NCI-H2081 (cell line): ENCODE data around the gene CACNA1G.

Experiments
- DNase-seq, 2 experiments: peaks; one replicate each; lab custom pipeline; 2025; lab: John Stamatoyannopoulos, UW

Gene CACNA1G

DNA sequence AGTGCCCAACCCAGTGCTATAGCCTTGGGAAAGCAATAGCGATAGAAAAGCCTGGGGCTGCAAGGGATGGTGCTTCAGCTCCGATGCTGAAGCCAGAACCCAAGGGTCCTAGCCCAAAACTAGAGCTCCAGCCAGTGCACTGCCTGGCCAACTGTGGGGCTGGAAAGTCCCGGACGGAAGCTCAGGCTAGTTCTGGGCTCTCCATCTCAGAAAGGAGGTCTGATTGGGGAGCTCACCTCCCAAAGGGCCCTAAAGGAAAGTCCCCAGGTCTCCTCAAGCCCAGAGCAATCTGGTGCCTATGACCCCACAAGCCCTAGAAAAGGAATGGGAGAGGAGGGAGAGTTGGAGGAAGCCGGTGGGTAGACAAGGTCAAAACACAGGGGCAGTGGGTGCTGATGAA is 72.1 kb downstream of the CACNA1G start:
- DNase-seq: no peak

DNA sequence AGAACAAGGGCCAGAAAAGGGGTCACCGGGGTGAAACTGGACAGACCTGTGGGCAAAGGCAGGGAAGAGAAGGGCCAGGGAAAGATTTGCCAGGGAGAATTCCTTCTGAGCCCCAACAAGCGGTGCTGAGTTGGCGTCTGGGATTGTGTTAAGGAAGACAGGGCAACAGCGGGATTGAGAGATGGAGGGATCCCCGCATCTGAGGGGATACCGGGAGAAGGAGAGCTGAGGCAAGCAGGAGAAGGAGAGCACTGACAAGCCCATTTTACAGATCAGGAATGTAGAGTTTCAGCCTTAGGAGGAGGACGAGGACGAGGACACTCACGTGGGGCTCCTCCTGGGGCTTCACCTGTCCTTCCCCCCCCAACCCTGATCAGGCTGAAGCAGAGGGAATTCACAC is 73.2 kb downstream of the CACNA1G start:
- DNase-seq: no peak

DNA sequence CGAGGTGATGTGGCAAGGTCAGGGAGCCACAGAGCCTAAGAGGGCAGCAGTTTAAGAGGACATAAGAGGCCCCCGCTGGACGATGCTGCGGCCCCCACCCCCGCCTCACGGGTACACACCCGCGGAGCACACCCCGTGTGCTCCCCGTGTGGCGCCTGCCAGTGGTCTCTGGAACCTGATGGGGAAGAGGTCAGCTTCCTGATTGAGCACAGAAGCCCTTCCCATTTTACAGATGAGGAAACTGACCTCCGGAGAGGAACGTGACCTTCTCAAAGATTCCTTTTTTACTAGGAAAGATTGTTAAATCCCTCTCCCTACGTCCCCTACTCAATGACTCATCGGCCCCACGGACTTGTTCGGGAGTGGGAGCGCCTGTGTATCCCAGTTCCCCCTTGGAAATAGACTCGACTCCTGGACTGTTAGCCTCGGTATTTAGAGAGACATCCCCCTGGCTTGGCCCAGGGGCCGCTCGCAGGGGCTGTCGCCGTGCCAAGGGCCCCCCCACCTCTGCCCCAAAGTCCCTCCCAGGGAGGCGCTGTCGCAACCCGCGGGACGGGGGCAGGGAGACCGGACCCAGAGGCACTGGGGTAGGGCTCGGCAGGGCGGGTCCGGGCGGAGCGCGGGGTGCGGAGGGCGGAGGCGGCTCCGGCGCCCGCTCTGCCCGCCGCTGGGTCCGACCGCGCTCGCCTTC is 73.9 kb downstream of the CACNA1G start, which contains the start of gene ABCC3:
Gene ABCC3 (plus strand): TSS at position 658 of the 691 bp plus-strand sequence. CDS start 56 bp downstream, outside the sequence.
- DNase-seq: no peak

DNA sequence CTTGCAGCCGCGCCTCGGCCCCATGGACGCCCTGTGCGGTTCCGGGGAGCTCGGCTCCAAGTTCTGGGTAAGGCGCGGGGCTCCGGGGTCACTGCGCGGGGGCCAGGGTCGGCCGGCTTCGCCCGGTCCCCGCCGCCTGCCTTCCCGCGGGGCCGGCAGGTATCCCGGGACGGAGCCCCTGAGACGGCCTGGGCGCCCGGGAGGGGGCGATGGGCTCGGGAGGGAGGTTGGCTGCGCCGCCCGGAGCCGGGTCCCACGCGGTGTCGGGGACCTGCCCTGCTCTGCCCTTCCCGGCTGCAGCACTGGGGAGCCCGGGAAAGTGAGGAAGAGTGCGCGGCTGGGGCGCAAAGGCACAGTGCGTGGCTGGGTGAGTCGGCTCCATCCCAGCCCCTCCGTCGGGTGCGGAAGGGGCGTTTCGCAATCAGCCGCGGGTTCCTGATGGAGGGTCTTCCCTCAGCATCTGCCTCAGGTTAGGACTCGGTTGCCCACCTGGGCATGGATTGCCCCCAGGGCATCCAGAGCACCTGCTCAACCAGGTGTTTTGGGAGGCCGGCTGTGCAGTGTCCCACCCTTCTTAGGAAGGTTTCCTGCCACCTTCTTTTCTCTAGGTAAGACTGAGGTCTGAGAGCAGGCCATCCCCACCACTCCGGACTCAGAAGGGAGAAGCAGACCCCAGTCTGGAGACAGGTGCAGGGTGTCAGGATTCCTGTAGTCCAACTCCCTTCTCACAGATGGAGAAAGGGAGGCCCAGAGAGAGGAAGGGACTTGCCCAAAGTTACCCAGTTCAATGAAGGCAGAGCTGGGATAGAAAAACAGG is 74.6 kb downstream of the CACNA1G start:
- DNase-seq: no peak

DNA sequence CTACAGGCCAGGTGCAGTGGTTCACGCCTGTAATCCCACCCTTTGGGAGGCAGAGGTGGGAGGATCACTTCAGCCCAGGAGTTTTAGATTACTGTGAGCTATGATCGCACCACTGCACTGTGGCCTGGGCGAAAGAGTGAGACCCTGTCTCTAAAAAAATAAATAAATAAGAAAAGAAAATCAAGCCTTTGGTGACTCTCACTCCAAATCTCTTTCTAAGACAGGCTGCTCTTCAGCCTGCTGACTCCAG is 75.1 kb downstream of the CACNA1G start:
- DNase-seq: no peak

DNA sequence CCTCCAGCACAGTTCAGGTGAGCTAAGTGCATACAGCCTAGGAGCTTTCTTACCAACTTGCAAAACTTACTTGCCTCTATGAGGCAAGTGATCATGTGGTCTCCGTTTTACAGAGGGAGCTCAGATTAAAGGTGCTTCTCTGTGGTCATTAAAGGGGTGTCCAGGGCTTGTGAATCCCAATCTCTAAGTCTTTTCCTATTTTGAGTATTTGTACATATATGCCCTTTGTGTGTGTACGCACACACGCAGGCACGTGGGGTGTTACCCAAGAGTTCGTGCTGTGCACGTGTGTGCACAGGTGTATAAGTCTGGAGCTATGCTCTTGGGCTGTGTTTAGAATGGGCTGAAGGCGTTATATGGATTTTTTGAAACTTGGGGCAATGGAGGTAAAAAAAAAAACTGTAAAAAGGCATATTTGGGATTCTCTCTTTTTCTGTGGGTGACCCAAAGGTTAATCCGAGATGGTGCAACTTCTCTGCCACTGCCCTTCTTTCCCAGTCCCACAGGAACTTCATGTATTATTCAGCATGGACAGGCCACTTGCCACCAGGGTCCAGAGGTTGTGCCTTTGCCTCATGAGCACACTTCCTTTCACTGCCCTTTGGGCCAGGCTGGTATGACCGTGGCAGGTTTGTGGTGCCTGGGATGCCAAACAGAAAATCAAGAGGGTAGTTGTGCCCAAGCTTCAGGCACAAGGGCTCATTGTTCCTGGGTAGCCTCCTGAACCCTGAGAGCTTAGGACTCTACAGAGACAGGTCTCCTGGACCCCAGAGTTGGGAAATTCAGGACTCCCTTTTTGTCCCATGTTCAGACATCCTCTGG is 75.7 kb downstream of the CACNA1G start:
- DNase-seq: no peak

DNA sequence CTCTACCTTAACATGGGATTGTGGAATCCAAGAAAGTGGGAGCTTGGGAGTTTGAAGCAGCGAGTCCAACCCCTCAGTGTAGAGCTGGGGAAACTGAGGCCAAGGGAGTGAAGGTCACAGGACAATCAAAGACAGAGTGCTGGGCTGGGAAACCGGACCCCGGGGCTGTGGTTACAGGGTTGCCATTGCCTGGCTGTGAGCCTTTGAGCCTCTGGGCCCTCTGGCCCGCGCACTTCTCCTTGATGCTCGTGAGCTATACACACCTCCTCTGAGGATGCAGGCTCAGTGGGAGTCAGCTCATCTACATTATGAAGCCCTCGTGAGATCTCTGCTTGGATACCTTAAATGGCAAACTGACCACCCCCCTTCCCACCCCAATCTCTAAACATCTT is 76.3 kb downstream of the CACNA1G start:
- DNase-seq: no peak

DNA sequence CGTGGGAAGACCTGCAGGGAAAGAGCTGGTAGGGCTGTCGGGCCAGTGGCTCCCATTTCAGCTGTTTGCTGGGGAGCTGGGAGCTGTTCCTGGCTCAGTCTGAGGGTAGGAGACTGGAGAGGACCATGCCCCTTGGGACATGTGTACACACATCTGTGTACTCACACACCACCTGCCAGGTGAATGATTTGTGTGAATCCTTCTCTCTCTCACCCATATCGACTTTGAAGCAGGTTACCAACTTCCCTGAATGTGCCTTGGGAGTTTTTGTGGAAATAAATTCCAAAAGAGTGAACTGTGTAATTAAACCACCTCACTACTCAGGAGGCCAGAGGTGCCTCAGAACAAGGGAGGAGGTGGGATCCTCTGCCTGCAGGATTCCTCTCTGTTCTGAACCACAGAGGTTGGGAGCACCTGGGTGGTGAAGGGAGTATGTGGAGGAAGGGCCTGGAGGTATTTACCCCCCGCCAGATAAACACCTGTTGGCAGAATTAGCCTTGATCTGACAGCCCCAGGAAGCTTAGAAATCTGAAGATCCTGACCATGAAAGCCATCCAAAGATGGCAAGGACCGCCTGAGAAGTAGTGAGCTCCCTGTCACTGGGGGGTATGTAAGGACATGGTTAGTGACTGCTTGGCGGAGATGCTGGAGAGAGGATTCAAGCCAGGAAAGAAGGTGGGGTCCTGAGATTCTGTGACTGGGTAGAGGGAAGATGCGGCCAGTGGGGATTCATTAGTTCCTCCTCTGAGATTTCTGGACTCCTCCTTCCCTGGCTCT is 77.5 kb downstream of the CACNA1G start:
- DNase-seq: no peak

DNA sequence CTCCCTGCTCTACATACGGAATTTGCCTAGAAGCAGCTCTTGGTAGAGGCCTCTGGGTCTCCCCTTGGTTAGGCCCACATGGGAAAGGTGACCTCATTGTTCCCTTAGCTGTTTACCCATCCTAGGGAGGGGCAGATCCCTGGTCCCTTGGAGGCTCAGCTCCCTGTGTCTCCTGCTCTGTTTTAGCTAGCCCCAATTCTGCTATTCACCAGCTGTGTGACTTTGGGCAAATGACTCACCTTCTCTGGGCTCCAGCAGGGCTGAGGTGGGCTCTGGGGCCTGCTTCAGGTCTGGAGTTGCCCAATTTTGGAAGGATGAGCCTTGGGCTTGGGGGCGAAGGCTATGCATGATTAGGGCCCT is 78.1 kb downstream of the CACNA1G start:
- DNase-seq: no peak

DNA sequence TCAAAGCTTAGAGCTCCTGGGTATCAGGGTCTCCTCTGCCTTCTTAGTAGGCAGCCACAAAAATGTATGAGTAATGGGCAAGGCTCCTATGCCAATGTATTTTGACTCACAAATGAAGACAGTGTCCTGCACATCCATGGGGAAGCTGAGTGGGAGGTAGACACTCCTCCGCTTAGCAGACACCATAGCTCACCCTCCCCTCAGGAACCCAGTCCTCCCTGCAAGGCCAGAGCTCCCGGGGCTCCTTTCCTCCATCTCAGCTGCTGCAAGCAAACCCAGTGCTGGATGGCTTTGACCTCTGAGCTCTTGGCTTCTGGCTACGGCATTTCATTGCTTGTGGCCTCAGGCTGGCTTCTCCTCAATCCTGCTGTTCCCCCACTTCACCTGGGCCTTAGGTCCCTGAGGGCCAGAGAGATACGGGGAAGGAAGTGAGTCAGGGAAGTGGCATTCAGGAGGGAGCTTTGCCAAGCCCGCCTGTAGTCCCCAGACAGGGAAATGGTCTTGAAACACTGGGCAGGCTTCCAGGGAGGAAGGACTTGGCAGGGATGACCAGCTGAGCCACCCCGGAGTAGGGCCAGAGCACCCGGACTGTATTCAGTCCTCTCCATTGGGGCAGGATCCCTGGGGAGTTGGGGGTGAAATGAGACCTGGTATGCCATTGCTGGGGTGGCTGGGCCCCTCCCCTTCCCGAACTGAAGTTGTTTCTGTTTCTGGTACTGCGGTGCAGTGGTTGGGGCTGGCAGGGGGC is 78.6 kb downstream of the CACNA1G start:
- DNase-seq: peak; percentile 37 to 70

DNA sequence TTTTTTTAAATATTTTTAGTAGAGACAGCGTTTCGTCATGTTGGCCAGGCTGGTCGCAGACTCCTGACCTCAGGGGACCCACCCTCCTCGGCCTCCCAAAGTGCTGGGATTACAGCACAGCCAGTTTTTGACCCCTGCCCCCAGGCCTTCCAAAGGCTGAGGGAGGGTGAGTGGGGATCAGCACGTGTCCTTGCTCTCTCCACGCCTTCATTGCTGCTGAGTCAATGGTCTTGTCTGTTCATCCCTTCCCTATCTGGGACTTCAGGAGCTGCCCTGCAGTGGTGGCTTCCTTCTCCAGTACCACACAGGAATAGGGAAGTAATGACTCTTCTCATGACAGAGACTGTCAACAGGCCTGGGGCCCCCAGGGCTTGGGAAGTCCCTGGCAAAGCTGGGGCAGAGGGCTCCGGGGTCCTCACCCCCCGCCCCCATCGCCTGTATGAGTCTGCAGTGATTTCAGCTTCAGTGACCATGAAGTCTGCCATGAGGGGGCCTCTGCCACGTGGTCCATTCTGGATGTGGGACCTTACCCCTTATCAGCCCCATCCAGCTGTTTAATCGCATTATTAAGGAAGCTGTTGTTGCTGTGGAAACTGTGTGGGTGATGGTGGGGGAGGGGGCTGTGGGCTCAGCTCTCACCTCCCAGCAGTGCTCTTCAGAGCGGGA is 80.3 kb downstream of the CACNA1G start:
- DNase-seq: no peak

DNA sequence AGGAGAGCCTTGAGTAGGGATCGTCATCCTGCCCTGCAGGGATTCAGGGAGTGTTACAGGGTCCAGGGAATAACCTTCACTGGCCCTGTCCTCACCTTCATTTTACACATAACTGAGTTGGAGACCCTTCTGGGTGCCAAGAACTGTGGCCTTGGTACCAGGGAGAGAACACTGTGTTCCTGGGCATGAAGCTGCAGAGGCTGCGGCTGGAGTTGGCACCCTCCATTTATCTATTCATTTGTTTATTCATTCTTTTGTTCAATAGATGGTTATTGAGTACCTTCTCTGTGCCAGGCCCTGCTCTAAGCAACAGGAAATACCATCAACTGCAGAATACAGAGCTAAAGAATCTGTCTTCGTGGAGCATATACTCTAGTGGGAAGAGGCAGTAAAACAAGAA is 80.8 kb downstream of the CACNA1G start:
- no peak for DNase-seq

DNA sequence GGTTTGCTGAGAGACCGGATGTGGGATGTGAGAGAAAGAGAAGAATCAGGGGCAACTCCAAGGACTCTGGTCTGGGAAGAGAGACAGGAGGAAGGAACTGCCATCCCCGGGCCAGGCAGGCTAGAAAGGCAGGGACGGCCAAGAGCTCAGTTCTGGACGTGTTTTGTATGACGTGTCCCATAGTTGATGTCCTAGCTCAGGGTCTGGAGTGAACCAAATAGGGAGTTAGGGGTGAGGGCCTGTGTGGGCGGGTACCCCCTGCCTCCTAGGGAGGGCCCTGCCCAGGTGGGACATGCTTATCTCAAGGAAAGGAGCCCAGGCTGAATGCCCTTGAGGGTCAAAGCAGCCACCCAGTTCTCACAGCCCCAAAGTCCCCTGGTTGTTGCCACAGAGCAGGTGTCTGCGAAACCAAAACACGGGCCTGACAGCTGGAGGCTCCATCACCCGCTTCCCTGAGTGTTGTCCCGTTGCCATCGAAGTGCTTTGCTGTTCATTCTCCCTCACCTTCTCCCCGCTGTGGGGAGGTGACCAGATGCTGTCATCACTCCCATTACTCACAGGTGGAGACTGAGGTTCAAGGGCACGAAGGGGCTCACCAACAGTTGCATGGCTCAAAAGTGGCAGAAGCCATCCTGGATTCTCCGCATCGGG is 81.7 kb downstream of the CACNA1G start:
- DNase-seq: no peak

DNA sequence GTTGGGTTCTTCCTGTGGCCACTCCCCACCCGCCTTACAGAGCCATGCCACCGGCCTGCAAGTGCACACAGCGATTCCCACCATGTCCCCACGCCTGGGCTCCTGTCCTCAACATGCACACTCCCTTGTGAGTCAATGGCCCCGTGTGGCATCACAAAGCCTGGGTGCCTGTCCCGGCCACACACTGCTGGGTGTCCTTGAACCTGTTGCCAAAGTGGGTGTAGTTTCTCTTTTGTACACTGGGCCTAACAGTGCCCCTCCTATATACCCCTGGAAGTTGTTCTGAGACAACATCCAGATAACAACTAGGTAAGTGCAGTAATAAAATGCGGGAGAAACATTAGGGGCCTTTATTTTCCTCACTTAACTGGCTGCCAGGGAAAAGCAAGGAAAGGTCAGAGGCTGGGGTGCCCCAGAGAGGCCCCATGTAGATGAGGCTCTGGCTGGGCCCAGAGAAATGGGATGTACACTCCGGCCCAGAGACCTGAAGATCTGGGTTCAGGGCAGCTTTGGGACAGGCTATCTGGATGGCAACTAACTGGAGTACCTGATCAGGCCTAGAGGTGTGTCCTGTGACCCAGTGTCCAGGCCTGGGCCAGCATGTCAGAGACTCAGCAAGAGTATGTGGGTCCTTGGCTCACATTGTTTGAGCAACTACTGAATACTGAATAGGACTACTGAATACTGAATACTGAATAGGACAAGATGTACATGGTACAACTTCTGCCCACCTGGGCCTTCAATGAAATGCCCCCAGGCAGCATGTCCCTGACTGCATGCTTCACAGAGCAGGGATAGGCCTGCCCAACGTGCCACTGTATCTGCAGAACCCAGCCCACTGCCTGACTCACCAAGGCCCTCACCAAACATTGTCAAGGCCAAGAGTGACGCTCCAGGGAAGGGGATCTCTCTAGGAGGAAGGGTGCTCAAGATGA is 82.5 kb downstream of the CACNA1G start:
- no peak for DNase-seq

DNA sequence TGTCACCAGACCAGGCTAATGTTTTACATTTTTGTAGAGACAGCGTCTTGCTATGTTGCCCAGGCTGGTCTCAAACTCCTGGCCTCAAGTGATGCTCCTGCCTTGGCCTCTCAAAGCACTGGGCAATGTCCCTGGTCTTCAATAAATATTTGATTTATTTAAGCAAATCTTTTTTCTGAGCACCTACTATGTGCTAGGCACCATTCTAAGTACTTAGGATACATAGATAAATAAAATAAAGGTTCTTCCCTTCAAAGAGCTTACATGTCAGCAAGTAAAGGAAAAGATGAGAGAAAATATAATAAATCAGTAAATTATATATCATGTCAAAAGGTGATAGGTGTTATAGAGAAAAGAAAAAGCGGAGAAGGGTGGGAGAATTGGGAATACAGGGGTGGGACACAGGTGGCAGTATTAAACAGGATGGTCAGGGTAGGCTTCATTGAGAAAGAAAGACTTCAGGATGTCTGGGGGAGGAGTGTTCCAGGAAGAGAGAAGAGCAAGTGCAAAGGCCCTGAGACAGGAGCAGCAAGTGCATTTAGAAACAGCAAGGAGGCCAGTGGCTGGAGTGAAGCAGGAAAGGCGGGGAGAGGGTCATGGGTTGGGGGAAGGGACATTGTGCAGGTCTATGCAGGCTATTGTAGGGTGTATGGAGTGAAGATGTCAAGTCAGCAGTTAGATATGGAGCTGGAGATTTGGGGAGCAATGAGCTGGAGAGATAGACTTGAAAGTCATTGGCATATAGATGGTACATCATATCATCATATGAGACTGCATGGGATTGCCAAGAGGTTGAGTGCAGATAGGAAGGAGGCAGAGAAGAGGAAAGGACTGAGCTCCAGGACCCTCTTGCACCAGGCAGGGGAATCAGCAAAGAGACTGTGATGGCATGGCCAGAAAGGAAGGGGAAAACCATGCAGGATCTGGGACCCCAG is 85.5 kb downstream of the CACNA1G start:
- DNase-seq: no peak

DNA sequence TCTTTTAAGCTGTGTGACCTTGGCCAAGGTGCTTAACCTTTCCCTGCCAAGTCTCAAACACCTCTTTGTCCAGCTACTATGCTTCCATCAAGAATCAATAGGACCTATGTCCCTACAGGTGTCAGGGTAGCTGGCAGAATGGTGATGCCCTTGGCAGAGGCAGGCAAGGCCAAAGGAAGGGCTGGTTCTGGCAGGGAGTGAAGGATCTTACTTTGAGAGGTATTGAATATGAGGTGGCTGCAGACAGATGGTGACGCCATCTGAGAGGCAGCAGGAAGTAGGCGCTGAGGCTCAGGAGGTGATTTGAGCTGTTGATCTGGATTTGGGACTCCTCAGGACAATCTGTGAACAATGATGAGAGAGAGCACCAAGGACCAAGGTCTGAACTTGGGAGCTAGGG is 86.7 kb downstream of the CACNA1G start:
- DNase-seq: no peak

DNA sequence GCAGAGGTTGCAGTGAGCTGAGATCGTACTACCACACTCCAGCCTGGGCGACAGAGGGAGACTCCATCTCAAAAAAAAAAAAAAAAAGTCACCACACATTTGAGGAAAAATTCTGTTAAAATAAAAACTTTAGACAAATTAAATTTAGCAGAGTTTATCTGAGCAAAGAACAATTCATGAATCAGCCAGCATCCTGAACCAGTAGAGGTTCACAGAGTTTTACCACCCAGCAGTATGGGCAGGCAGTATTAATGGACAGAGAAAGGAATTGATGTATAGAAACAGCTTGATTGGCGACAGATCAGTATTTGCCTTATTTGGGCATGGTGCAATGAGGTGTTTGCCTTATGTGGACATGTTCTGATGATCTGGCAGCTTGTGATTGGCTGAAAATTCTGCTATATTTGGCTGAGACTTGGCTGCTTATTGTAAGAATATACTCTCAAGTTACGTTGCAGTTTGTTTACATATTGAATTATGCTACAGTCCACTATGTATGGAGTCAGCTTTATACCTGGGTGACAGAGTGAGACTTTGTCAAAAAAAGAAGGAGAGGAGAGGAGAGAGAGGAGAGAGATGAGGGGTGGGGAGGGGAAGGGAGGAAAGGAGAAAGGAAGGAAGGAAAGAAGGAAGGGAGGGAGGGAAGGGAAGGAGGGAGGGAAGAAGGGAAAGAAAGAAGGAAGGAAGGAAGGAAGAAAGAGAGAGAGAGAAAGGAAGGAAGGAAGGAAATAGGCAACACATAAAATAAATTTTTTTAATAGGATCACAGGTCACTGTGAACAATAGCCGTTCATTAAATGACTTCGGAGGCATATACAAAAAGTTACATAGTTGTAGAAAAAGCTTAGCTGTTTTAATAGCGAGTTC is 88.8 kb downstream of the CACNA1G start:
- DNase-seq: peak in 1 of 2 experiments; percentile 18
